Ovary (tissue), 9 donors: ENCODE results near the gene CSTF3. TPM values are rescaled to one million over a fixed set of nuclear protein-coding genes. Genes with fewer than 3 reads are reported as not detected.
A peak's percentile ranks its signal among the peaks of the same experiment; 100 is the strongest.

Experiments used
- DNase-seq, 5 donors: peaks; one replicate each; pipeline ENCODE4 v3.0.0-alpha.2; 2019 to 2020
- H3K27ac ChIP-seq, 2 donors: fragments of 200-600 bp; one replicate each; pipeline versions ENCODE4 v1.5.1 to v1.8.0; 2019 to 2022
- H3K27me3 ChIP-seq: fragments of 200-600 bp; one replicate; pipeline ENCODE4 v1.8.0; 2022
- H3K36me3 ChIP-seq: fragments of 200-600 bp; sonication (generic); one replicate; pipeline ENCODE4 v1.5.1; 2019
- H3K4me1 ChIP-seq: one replicate; pipeline ENCODE4 v1.8.1; 2013; ENCODE audit warnings: mild to moderate bottlenecking, moderate library complexity; ENCODE audit not compliant: insufficient read depth
- H3K4me3 ChIP-seq: fragments of 200-600 bp; sonication (generic); one replicate; pipeline ENCODE4 v1.5.1; 2017
- H3K9me3 ChIP-seq, 2 donors: fragments of 200-600 bp in 1 of 2; sonication (generic) in 1 of 2; one replicate each; pipeline versions ENCODE4 v1.5.1 to v1.8.1; 2013 to 2019; ENCODE audit warnings: mild to moderate bottlenecking in 1 of 2, moderate library complexity in 1 of 2
- EP300 ChIP-seq: sonication (generic); formaldehyde crosslinking; IDR thresholded peaks from one replicate; pipeline ENCODE4 v1.6.1; 2017; ENCODE audit warnings: antibody characterized with exemption
- POLR2A ChIP-seq: fragments of 450-650 bp; IDR thresholded peaks from one replicate; pipeline ENCODE4 v1.6.1; 2017; ENCODE audit warnings: antibody characterized with exemption, mild to moderate bottlenecking, moderate library complexity
- WGBS, 3 donors: extraction: QIAGEN DNeasy Blood & Tissue Kit in 1 of 3; methylation state at CpG; one replicate each; pipeline versions ENCODE4 v1.1.5 to v1.1.7; 2013 to 2017; 5-methylcytosine and 5-hydroxymethylcytosine counted together
- intact Hi-C, 4 donors: fragments of 100-400 bp; cut with DNase I; formaldehyde crosslinking; loops; one replicate each; pipeline versions ENCODE4 v1.11.0 to v1.15.1; 2022 to 2023
- polyA plus RNA-seq, 2 donors: library from polyadenylated mRNA; stranded (reverse); fragments of 200-250 nt in 1 of 2; fragments of 350-450 nt in 1 of 2; fragmentation: Illumina TruSeq in 1 of 2; extraction: RNeasy Lipid Tissue Mini Kit (QIAGEN cat#74804) in 1 of 2; gene quantifications; one replicate each; pipeline ENCODE4 v1.2.3, GENCODE V29; 2013 to 2014
- small RNA-seq: library from RNA; depleted of rRNA; stranded (forward); fragments of <200 nt; gene quantifications from one replicate; pipeline ENCODE3, GENCODE V24; 2016
- total RNA-seq, 7 donors: library from RNA; depleted of rRNA in 2 of 7; stranded (reverse); fragments of >200 nt in 2 of 7; fragmentation: NEBNext Ultra II Directional in 3 of 7; extraction: Animal tissue kit (Norgen Biotek cat#: 25700) in 3 of 7; gene quantifications; one replicate each; pipeline versions ENCODE4 v1.1.0 to v1.2.4, GENCODE V29; 2016 to 2023
- TF ChIP-seq, protein P1 (sequence below), 3 donors: fragments of 450-650 bp in 2 of 3; fragments of 200-600 bp in 1 of 3; IDR thresholded peaks; one replicate each; pipeline versions ENCODE4 v1.5.1 to v1.8.0; 2016 to 2022; ENCODE audit warnings: antibody characterized with exemption in 3 of 3, mild to moderate bottlenecking in 1 of 3
- donor health status: DM: no; HTN: no; CAD: no; lungs with moderate emphysema.
- donor health status: DM: no; HTN: no; CAD: no.
- donor health status: Bipolar disorder and iron deficiency.
- donor health status: DM: yes; HTN: yes; CAD: no.
- donor health status: DM: no; HTN: no; CAD: no.
- donor health status: DM: yes; HTN: yes; CAD: no.

Gene CSTF3
- total and polyA plus RNA-seq, 9 donors: 7.4 to 28.8 (median 23.7) TPM

DNA sequence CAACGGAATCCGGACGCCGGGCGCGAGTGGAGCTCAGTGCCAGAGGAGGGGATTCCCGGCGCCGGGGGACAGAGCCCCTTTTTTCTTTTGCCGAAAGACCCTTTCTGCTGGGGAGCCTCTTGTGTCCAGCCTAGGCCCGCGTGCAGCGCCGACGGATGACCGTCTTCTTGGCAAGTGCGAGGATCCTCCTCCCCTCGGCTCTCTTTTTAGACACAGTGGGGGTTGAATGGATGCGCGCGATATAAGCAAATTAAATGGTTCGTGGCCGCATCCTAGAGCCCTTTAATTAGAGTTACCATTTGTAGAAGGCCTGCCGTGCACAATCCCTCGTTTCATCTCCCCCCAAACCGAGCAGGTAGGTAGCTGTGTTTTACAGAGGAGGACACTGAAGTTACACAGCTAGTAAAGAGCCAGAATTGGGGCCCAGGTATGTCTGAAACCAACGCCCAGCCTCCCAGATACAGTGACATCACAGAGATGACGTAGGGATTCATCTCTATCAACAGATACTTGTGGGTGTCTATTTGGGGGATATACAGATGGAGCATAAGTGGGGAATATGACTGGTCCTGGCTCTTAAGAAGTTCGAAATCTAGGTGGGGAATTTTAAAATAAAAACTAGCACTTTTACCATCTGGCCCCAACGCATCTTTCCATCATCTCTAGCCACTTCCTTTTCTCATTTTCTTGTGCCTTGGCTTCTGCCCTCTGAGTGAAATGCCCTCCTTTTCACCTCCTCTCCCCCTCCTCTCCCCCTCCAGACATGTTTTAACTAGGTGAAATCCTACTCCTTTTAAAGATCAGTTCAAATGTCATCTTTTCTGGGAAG lies 121.0 kb downstream of the CSTF3 start:
- peak overlapping the region; percentile 98 for H3K27ac ChIP-seq
- H3K9me3 ChIP-seq: no peaks in the 10 kb centered on the region
- no peaks in the 10 kb centered on the region for H3K27me3 ChIP-seq
- peak in 1 of 5 donors; percentile 29 for DNase-seq
- intact Hi-C loops: no loop called here
- TF ChIP-seq EP300: no peak
- TF ChIP-seq, protein P1, sequence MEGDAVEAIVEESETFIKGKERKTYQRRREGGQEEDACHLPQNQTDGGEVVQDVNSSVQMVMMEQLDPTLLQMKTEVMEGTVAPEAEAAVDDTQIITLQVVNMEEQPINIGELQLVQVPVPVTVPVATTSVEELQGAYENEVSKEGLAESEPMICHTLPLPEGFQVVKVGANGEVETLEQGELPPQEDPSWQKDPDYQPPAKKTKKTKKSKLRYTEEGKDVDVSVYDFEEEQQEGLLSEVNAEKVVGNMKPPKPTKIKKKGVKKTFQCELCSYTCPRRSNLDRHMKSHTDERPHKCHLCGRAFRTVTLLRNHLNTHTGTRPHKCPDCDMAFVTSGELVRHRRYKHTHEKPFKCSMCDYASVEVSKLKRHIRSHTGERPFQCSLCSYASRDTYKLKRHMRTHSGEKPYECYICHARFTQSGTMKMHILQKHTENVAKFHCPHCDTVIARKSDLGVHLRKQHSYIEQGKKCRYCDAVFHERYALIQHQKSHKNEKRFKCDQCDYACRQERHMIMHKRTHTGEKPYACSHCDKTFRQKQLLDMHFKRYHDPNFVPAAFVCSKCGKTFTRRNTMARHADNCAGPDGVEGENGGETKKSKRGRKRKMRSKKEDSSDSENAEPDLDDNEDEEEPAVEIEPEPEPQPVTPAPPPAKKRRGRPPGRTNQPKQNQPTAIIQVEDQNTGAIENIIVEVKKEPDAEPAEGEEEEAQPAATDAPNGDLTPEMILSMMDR (IDR thresholded peaks at IDR 0.05): no peak
- TF ChIP-seq POLR2A: no peak
- H3K4me1 ChIP-seq: peaks cover 1% of the 10 kb centered on the region
- no peaks in the 10 kb centered on the region for H3K36me3 ChIP-seq
- WGBS, 3 donors: 4 to 5% (median 4%) methylated on average over 30 of the region's 30 CpGs
- peak overlapping the region; percentile 71 for H3K4me3 ChIP-seq

DNA sequence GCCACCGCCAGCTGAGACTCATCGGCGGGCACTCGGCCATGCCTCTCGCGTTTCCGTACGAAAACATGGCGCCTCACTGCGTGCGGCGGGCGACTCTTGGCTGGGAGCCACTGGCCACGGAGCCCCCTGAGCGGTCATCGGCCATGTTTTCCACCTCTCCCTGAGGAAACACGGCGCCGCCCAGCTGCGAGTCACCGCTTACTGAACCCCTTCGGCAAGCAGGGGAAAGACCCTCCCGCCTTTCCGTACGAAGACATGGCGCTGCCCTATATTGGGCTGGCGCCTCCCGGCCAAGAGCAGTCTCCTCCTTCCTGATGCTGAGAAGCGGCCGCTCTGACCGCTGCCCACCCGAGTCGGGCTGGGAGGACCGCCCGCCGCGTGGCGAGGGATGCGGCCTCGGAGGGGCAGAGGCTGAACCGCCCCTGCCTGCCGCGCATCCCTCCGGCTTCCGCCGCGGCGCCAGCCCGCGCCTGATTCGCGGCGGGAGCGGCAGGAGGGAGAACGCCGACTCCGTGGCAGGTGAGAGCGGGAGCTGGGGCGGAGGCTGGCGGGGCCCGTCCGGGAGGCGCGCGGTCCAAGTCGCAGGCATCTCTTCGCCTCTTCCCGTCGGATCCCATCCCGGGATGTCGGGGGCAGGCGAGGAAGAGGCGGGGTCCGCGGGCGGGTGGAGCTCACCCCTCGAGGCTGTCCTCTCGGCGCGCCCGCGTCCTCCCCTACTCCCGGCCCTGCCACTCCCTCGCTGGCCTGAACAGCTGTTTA lies 121.8 kb downstream of the CSTF3 start, which contains the start of gene TCP11L1:
TCP11L1 (plus strand) TSS at position 299 of the 759 bp plus-strand sequence. CDS start 4,202 bp downstream, outside the sequence.
- intact Hi-C loops: no loop called here
- H3K27me3 ChIP-seq: no peaks in the 10 kb centered on the region
- peak within 1 kb of the TSS; percentile 71 for H3K4me3 ChIP-seq
- 0% methylated on average over 37 to 84 of the region's 84 CpGs for WGBS, 3 donors
- DNase-seq: peak; percentile 93 to 97 (median 96)
- H3K9me3 ChIP-seq: no peaks in the 10 kb centered on the region
- peaks cover 1% of the 10 kb centered on the region for H3K4me1 ChIP-seq
- no peaks in the 10 kb centered on the region for H3K36me3 ChIP-seq
- TF ChIP-seq POLR2A: peak; percentile 75
- TF ChIP-seq, protein P1 (IDR thresholded peaks at IDR 0.05): no peak
- H3K27ac ChIP-seq: peak within 1 kb of the TSS; percentile 98

DNA sequence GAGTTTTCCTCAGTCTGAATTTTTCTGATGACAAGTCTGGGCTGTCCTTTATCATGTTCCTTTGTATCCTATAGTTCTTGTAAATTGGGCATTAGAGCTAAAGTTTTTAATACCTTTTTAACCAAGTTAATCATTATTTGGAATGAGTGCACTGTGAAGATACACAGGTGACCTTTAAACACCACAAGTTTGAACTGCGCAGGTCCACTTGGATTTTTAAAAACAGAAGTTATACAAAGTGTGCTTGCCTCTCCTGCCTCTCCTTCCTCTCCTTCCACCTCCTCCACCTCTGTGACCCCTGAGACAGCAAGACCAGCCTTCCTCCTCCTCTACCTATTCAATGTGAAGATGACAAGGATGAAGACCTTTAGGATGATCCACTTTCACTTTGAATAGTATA lies 126.3 kb downstream of the CSTF3 start:
- H3K36me3 ChIP-seq: no peaks in the 10 kb centered on the region
- no peak overlapping the region for H3K4me3 ChIP-seq
- no peaks in the 10 kb centered on the region for H3K9me3 ChIP-seq
- WGBS, 3 donors: 88 to 98% (median 98%) methylated on average over 1 of the region's 1 CpG
- no peaks in the 10 kb centered on the region for H3K27me3 ChIP-seq
- intact Hi-C loops: no loop called here
- no peak for DNase-seq
- no peak overlapping the region for H3K27ac ChIP-seq
- TF ChIP-seq POLR2A: no peak
- no peak for TF ChIP-seq EP300
- TF ChIP-seq, protein P1 (IDR thresholded peaks at IDR 0.05): no peak
- H3K4me1 ChIP-seq: no peaks in the 10 kb centered on the region

Small RNAs within 50 kb of the gene (small RNA-seq; reads per million reads assigned to genes)
- gene RF00019: not detected

Other genes starting within 250 kb of the CSTF3 start
- 1 to 10 TPM in 6 of 7 donors, under 1 TPM in 1; 0.69 to 3.2 (median 2.0) TPM for gene DEPDC7, start 145.6 kb downstream of the CSTF3 start, total RNA-seq
- 1 to 10 TPM in 1 of 2 donors, under 1 TPM in 1; 0.98 to 1.6 TPM for gene DEPDC7, start 145.6 kb downstream of the CSTF3 start, polyA plus RNA-seq
- gene TCP11L1, start 121.9 kb downstream of the CSTF3 start, total RNA-seq: 10 to 100 TPM; 12.6 to 23.4 (median 14.3) TPM
- 10 to 100 TPM in 1 of 2 donors, 1 to 10 TPM in 1; 4.4 to 14.6 TPM for gene TCP11L1, start 121.9 kb downstream of the CSTF3 start, polyA plus RNA-seq
- gene HIPK3, start 95.9 kb upstream of the CSTF3 start, total RNA-seq: 100 to 1,000 TPM; 148 to 252 (median 182) TPM
- 10 to 100 TPM; 28.0 to 33.2 TPM for gene HIPK3, start 95.9 kb upstream of the CSTF3 start, polyA plus RNA-seq
- under 1 TPM in 6 of 7 donors, not detected in 1; under 0.01 to 0.97 (median 0.16) TPM for gene KIAA1549L, start 214.6 kb upstream of the CSTF3 start, total RNA-seq
- gene KIAA1549L, start 214.6 kb upstream of the CSTF3 start, polyA plus RNA-seq: under 1 TPM; 0.16 to 0.53 TPM